CD4-positive, CD25-positive, alpha-beta regulatory T cell (primary cell): ENCODE results near the gene ABCB7. TPM values are rescaled to one million over a fixed set of nuclear protein-coding genes. Genes with fewer than 3 reads are reported as not detected.
"Not testable (repeated sequence)": the region's sequence is repeated elsewhere in the genome, so short reads cannot be mapped to it uniquely, and the experiment has no call there.

Experiments used
- ATAC-seq, 2 donors: fragments of 150-1000 bp; cut with Tn5 transposase; one replicate each; pipeline ENCODE4 v1.10.0; 2021; ENCODE audit warnings: low read depth in 2 of 2, moderate number of reproducible peaks in 2 of 2, moderate library complexity in 1 of 2
- DNase-seq, 3 donors: peaks; one replicate each; pipeline versions ENCODE4 v3.0.0 to v3.0.0-alpha.2; 2012 to 2022; ENCODE audit warnings: mixed read lengths in 1 of 3
- H3K27ac ChIP-seq: one replicate; pipeline ENCODE4 v1.7.0; 2013; ENCODE audit warnings: mild to moderate bottlenecking, low read length; ENCODE audit not compliant: insufficient read depth, poor library complexity, severe bottlenecking
- H3K27me3 ChIP-seq: one replicate; pipeline ENCODE4 v1.7.0; 2013; ENCODE audit warnings: low read length; ENCODE audit not compliant: control insufficient read depth, insufficient read depth
- H3K36me3 ChIP-seq: one replicate; pipeline ENCODE4 v1.7.0; 2013; ENCODE audit warnings: mild to moderate bottlenecking, low read length, moderate library complexity; ENCODE audit not compliant: control insufficient read depth, insufficient read depth
- H3K4me1 ChIP-seq: 2 replicates; pipeline ENCODE4 v1.7.0; 2013; ENCODE audit warnings: mild to moderate bottlenecking, low read length; ENCODE audit not compliant: insufficient read depth, control insufficient read depth, poor library complexity, severe bottlenecking
- H3K4me3 ChIP-seq: one replicate; pipeline ENCODE4 v1.7.0; 2013; ENCODE audit warnings: low read depth, mild to moderate bottlenecking, low read length, moderate library complexity
- H3K9me3 ChIP-seq, 2 experiments: 1 replicate in 1 of 2; 2 replicates in 1 of 2; pipeline ENCODE4 v1.7.0; 2013; ENCODE audit warnings: low read length in 2 of 2, mild to moderate bottlenecking in 1 of 2, moderate library complexity in 1 of 2; ENCODE audit not compliant: control insufficient read depth in 2 of 2
- H3K27ac Mint-ChIP-seq, 3 donors: one replicate each; pipeline ENCODE4 v1.8.0; 2020 to 2022; ENCODE audit warnings: mild to moderate bottlenecking in 3 of 3, mixed read lengths in 3 of 3, moderate library complexity in 2 of 3
- H3K27me3 Mint-ChIP-seq: one replicate; pipeline ENCODE4 v1.8.0; 2022; ENCODE audit warnings: mild to moderate bottlenecking, mixed read lengths
- H3K36me3 Mint-ChIP-seq: one replicate; pipeline ENCODE4 v1.8.0; 2020; ENCODE audit warnings: mixed read lengths
- H3K4me1 Mint-ChIP-seq, 4 donors: one replicate each; pipeline ENCODE4 v1.8.0; 2020 to 2022; ENCODE audit warnings: mixed read lengths in 4 of 4, mild to moderate bottlenecking in 1 of 4
- H3K4me3 Mint-ChIP-seq, 4 donors: one replicate each; pipeline ENCODE4 v1.8.0; 2020 to 2022; ENCODE audit warnings: mild to moderate bottlenecking in 4 of 4, mixed read lengths in 4 of 4, moderate library complexity in 3 of 4
- H3K9me3 Mint-ChIP-seq, 7 donors: one replicate each; pipeline ENCODE4 v1.8.0; 2020 to 2022; ENCODE audit warnings: mixed read lengths in 7 of 7, mild to moderate bottlenecking in 3 of 7, moderate library complexity in 2 of 7
- polyA plus RNA-seq, 4 donors: library from polyadenylated mRNA; unstranded; fragments of 300-500 nt; fragmentation: Illumina TruSeq; gene quantifications; one replicate each; pipeline ENCODE4 v1.2.3, GENCODE V29; 2021
- total RNA-seq: library from RNA; stranded (reverse); gene quantifications from one replicate; pipeline ENCODE4 v1.2.3, GENCODE V29; 2022

ABCB7 gene
- total and polyA plus RNA-seq, 5 donors from 2014 or later: 16.4 to 22.9 (median 20.2) TPM

GRCh38 chrX:75155447-75155826 is 646 bp downstream of the ABCB7 start:
- ATAC-seq: no peak
- Mint-ChIP-seq H3K4me1 (peaks cover 17 to 53% (median 33%) of the 10 kb centered on the region in 4 donors), H3K27me3 (no peaks in the 10 kb centered on the region), H3K9me3 (no peaks in the 10 kb centered on the region), H3K36me3 (no peaks in the 10 kb centered on the region), H3K27ac (peak overlapping the region; percentile 96 to 98 (median 98)), H3K4me3 (peak overlapping the region; percentile 93 to 100 (median 96))
- Histone ChIP-seq H3K36me3 (no peaks in the 10 kb centered on the region), H3K27me3 (no peaks in the 10 kb centered on the region), H3K4me3 (peak overlapping the region; percentile 95), H3K9me3 (no peaks in the 10 kb centered on the region), H3K4me1 (peaks cover 5% of the 10 kb centered on the region), H3K27ac (peak overlapping the region; percentile 76)
- peak in 2 of 3 donors; percentile 13 to 41 for DNase-seq

- no peaks in the 10 kb centered on the region for H3K27me3 ChIP-seq
- H3K9me3 ChIP-seq: no peaks in the 10 kb centered on the region
- DNase-seq (no peak), ATAC-seq (no peak)
- peaks cover 5% of the 10 kb centered on the region for H3K4me1 ChIP-seq
- Mint-ChIP-seq H3K36me3 (no peaks in the 10 kb centered on the region), H3K9me3 (no peaks in the 10 kb centered on the region), H3K27me3 (no peaks in the 10 kb centered on the region), H3K27ac (peak overlapping the region in 2 of 3 donors; percentile 1 to 71), H3K4me3 (peak overlapping the region; percentile 56 to 100 (median 94)), H3K4me1 (peaks cover 23 to 53% (median 36%) of the 10 kb centered on the region in 4 donors)
- H3K27ac ChIP-seq: no peak overlapping the region
- H3K4me3 ChIP-seq: peak overlapping the region; percentile 95
- H3K36me3 ChIP-seq: no peaks in the 10 kb centered on the region
Observed at GRCh38 chrX:75154871-75155270, 1.2 kb downstream of the ABCB7 start.

GRCh38 chrX:75151827-75152592 is 4.1 kb downstream of the ABCB7 start:
- Histone ChIP-seq H3K27me3 (no peaks in the 10 kb centered on the region), H3K9me3 (no peaks in the 10 kb centered on the region), H3K36me3 (no peaks in the 10 kb centered on the region), H3K4me3 (no peak overlapping the region), H3K27ac (no peak overlapping the region), H3K4me1 (peaks cover 5% of the 10 kb centered on the region)
- no peak for DNase-seq
- Mint-ChIP-seq H3K4me3 (peak overlapping the region in 1 of 4 donors; percentile 5), H3K36me3 (peaks cover 5% of the 10 kb centered on the region), H3K9me3 (peaks cover 0 to 5% (median 0%) of the 10 kb centered on the region in 7 donors), H3K4me1 (peaks cover 26 to 51% (median 37%) of the 10 kb centered on the region in 4 donors), H3K27me3 (no peaks in the 10 kb centered on the region), H3K27ac (no peak overlapping the region)
- ATAC-seq: no peak

GRCh38 chrX:75149654-75150053 is 6.4 kb downstream of the ABCB7 start:
- Mint-ChIP-seq H3K27ac (no peak overlapping the region), H3K36me3 (peaks cover 5% of the 10 kb centered on the region), H3K4me3 (peak overlapping the region in 1 of 4 donors; percentile 26), H3K9me3 (peaks cover 0 to 5% (median 0%) of the 10 kb centered on the region in 7 donors), H3K4me1 (peaks cover 22 to 50% (median 38%) of the 10 kb centered on the region in 4 donors), H3K27me3 (no peaks in the 10 kb centered on the region)
- no peak overlapping the region for H3K4me3 ChIP-seq
- no peak for DNase-seq
- no peaks in the 10 kb centered on the region for H3K27me3 ChIP-seq
- no peaks in the 10 kb centered on the region for H3K36me3 ChIP-seq
- no peak overlapping the region for H3K27ac ChIP-seq
- no peak for ATAC-seq
- peaks cover 4% of the 10 kb centered on the region for H3K4me1 ChIP-seq
- H3K9me3 ChIP-seq: no peaks in the 10 kb centered on the region

- Mint-ChIP-seq H3K27ac (no peak overlapping the region), H3K9me3 (peaks cover 0 to 4% (median 0%) of the 10 kb centered on the region in 7 donors), H3K4me1 (peaks cover 12 to 46% (median 32%) of the 10 kb centered on the region in 4 donors), H3K4me3 (no peak overlapping the region), H3K27me3 (no peaks in the 10 kb centered on the region), H3K36me3 (no peaks in the 10 kb centered on the region)
- Histone ChIP-seq H3K36me3 (no peaks in the 10 kb centered on the region), H3K9me3 (peaks cover 0 to 2% of the 10 kb centered on the region in 2 experiments), H3K4me3 (no peak overlapping the region), H3K27me3 (no peaks in the 10 kb centered on the region), H3K4me1 (no peaks in the 10 kb centered on the region), H3K27ac (no peak overlapping the region)
- no peak for DNase-seq
- no peak for ATAC-seq
Observed at GRCh38 chrX:75132672-75133071, 23.4 kb downstream of the ABCB7 start.

- H3K27ac Mint-ChIP-seq: no peak overlapping the region
- no peak for ATAC-seq
- Histone ChIP-seq H3K9me3 (peaks cover 0 to 2% of the 10 kb centered on the region in 2 experiments), H3K4me3 (no peak overlapping the region), H3K27me3 (no peaks in the 10 kb centered on the region), H3K27ac (no peak overlapping the region), H3K36me3 (no peaks in the 10 kb centered on the region), H3K4me1 (no peaks in the 10 kb centered on the region)
- H3K9me3 Mint-ChIP-seq: peaks cover 0 to 4% (median 0%) of the 10 kb centered on the region in 7 donors
- H3K4me1 Mint-ChIP-seq: peaks cover 12 to 52% (median 34%) of the 10 kb centered on the region in 4 donors
- no peak overlapping the region for H3K4me3 Mint-ChIP-seq
- DNase-seq: no peak
- H3K36me3 Mint-ChIP-seq: no peaks in the 10 kb centered on the region
- no peaks in the 10 kb centered on the region for H3K27me3 Mint-ChIP-seq
Observed at GRCh38 chrX:75131973-75132627, 24.0 kb downstream of the ABCB7 start.

- H3K4me3 Mint-ChIP-seq, DNase-seq, H3K9me3 Mint-ChIP-seq, H3K36me3 ChIP-seq, H3K36me3 Mint-ChIP-seq, H3K4me3 ChIP-seq, H3K27me3 ChIP-seq, H3K27ac Mint-ChIP-seq, H3K27me3 Mint-ChIP-seq, H3K27ac ChIP-seq, ATAC-seq, H3K4me1 ChIP-seq, H3K9me3 ChIP-seq: not testable (repeated sequence)
- H3K4me1 Mint-ChIP-seq: peaks cover 0 to 41% (median 31%) of the 10 kb centered on the region in 4 donors
Observed at GRCh38 chrX:75129069-75129468, 27.0 kb downstream of the ABCB7 start.
